ENCODE results near the gene COL1A1.
A peak's percentile ranks its signal among the peaks of the same experiment; 100 is the strongest.

COL1A1 gene

DNA sequence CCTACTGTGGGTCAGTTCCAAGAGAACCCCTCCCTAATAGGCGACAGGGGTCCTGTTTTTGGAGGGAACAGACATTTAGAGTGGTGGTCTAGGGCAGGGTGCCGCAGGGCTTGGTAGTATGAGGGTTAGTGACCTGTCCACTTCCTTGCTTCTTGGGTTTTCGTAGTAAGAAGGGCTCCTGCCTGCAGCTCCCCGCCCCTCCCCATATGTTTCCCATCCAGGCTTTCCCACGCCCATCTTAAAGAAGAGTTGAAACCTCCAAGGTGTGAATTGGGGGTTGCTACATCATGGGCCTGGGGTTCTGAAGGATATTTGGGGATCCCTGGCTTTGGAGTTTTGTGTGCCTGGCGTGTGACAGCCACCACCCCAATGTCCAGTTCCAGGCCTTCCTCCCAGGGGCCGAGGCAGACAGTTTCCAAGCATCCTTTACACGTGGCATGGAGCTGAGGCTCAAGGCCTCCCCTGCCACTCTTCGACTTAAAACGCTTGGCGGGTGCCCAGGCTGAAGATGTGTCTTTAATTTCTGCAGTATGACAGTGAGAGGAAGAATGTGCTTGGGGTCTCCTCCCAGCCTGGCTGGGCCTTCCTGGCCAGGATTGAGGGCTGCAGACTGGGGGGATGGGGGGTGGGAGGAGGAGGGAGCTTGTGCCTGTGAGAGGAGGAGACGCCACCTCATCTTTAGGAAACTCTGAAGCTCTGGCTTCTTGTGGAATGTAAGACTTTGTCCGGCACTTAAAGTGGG lies 2.3 kb upstream of the COL1A1 start:
- H3K27ac ChIP-seq = no peak overlapping the region
- POLR2A ChIA-PET (ENCODE audit: low non-redundant PET) = no interaction called here
- no peak for DNase-seq (ENCODE audit: low spot score)
- TF ChIP-seq, protein P1, sequence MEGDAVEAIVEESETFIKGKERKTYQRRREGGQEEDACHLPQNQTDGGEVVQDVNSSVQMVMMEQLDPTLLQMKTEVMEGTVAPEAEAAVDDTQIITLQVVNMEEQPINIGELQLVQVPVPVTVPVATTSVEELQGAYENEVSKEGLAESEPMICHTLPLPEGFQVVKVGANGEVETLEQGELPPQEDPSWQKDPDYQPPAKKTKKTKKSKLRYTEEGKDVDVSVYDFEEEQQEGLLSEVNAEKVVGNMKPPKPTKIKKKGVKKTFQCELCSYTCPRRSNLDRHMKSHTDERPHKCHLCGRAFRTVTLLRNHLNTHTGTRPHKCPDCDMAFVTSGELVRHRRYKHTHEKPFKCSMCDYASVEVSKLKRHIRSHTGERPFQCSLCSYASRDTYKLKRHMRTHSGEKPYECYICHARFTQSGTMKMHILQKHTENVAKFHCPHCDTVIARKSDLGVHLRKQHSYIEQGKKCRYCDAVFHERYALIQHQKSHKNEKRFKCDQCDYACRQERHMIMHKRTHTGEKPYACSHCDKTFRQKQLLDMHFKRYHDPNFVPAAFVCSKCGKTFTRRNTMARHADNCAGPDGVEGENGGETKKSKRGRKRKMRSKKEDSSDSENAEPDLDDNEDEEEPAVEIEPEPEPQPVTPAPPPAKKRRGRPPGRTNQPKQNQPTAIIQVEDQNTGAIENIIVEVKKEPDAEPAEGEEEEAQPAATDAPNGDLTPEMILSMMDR (conservative IDR thresholded peaks at IDR 0.05; ENCODE audit: low read depth) = no peak
- CTCF ChIA-PET = interaction anchor here (0.6 to 5.7 kb wide), 5 partner anchors 34 to 279 kb away, joined by 3 to 104 read pairs (median 6); no protein-coding TSS in a partner anchor

DNA sequence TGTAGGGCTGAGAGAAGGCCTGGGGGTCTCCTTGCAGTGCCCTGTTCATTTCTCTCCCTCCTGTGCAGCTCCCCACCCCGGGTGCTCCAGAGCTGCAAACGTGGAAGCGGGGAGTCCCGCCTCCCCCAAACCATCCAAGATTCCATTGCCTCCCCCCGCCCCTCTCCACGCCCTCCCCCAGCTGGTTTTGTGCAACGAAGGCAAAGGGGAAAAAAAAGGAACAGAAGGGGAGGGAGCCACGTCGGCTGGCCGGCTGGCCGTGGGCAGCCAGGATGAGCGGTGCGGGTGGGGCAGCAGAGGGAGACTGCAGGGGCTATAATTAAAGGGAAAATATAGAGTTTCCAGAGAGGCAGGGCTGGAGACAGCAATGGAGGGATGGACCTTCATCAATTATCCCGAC lies 1.7 kb upstream of the COL1A1 start:
- H3K27ac ChIP-seq = no peak overlapping the region
- ChIA-PET POLR2A (ENCODE audit: low non-redundant PET) (no interaction called here), CTCF (interaction anchor here (0.6 to 5.7 kb wide), 3 partner anchors 11 to 102 kb away, joined by 3 to 104 read pairs (median 3); no protein-coding TSS in a partner anchor)
- DNase-seq (ENCODE audit: low spot score) = no peak
- TF ChIP-seq, protein P1 (conservative IDR thresholded peaks at IDR 0.05; ENCODE audit: low read depth) = no peak

DNA sequence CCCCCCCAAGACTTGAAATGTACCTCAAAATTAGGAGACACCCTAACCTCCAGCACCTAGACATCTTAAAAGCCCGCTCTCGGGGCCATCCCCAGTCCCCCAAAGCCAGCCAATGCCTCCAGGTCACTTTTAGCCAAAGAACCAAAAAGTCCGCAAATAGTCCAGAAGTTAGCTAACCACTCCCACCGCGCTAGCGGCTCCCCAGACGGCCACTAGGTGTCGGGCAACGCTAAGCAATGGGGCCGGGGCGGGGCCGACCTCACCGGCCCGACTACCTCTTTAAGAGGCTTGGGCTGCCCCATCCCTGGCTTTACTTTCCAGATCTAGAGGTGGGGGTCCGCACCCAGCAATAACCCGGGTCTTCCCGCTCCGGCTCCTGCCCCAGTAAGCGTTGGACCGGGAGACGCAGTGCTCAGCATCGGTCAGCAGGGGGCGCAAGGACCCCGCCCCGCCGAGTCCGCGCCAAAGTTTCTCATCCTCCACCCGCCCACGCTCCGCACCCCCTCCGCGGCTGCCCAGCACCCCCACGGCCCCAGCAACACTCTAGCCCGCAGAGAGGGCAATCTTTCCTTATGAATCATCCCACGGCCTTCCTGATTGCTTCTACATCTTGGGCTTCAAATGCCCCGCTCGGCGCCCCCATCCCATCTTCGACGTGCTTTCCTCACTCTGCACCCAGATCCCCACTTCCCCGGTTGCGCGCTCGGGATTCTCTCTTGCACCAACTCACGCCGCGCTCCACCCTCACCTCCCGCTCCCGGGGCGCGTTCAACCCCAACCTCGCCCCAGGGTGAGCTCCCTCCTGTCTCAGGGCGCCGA lies 765 bp downstream of the COL1A1 start:
- H3K27ac ChIP-seq = peak overlapping the region; percentile 93
- peak; percentile 87 for DNase-seq (ENCODE audit: low spot score)
- TF ChIP-seq, protein P1 (conservative IDR thresholded peaks at IDR 0.05; ENCODE audit: low read depth) = peak; percentile 100
- POLR2A ChIA-PET (ENCODE audit: low non-redundant PET) = interaction anchor here (0.6 to 0.7 kb wide), 2 partner anchors 87 to 88 kb away, joined by 3 to 6 read pairs; no protein-coding TSS in a partner anchor
- CTCF ChIA-PET = interaction anchor here (0.6 to 5.7 kb wide), 38 partner anchors 14 to 301 kb away, joined by 3 to 104 read pairs (median 4); partner anchors contain the start of genes LRRC59, RSAD1 and TMEM92

DNA sequence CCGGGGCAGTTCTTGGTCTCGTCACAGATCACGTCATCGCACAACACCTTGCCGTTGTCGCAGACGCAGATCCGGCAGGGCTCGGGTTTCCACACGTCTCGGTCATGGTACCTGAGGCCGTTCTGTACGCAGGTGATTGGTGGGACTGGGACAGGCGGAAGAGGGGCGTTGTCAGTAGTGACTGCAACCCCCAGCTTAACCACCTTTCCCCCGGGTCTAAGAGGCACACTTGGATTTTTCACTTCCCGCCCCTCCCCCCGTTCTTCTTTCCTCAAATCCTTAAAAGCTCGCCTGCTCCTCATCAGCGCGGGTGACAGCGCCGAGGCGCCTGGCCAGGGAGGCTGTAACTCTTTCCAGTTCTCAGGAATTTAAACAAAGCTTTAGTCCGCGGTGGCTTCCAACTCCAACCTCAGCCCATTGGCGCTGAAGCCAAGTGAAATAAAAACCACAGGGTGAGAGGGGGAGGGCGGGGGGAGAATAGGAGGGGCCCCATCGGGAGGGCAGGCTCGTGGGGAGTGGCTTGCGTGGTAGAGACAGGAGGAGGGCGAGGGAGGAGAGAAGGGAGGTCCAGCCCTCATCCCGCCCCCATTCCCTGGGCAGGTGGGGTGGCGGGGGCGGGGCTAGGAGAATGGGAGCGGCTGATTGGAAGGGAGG lies 1.5 kb downstream of the COL1A1 start:
- H3K27ac ChIP-seq = peak overlapping the region; percentile 93
- POLR2A ChIA-PET (ENCODE audit: low non-redundant PET) = interaction anchor here (0.6 to 0.7 kb wide), 5 partner anchors 72 to 144 kb away, joined by 3 to 6 read pairs (median 5); no protein-coding TSS in a partner anchor
- peak; percentile 99 for DNase-seq (ENCODE audit: low spot score)
- CTCF ChIA-PET = interaction anchor here (0.6 to 5.7 kb wide), 33 partner anchors 13 to 302 kb away, joined by 3 to 104 read pairs (median 4); partner anchors contain the start of genes LRRC59, RSAD1 and TMEM92
- TF ChIP-seq, protein P1 (conservative IDR thresholded peaks at IDR 0.05; ENCODE audit: low read depth) = no peak

DNA sequence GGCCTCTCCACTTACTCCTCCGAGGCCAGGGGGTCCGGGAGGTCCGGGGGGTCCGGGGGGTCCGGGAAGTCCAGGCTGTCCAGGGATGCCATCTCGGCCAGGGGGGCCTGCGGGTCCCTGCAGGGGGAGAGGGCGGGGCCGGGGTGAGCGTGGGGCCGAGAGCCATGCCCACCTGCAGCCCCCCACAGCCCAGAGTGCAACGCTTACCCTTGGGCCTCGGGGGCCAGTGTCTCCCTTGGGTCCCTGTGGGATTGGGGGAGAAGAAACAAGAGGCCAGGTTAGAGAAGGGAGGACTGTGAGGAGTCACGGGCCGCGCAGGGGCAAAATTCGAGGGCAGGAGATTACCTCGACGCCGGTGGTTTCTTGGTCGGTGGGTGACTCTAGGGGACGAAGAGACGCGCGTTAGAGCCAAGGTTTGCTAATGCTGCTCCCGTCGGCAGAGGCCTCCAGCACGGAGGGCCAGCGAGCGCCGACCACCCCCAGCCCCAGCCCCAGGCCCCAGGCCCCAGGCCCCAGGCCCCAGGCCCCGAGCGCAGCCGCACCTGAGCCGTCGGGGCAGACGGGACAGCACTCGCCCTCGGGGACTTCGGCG lies 2.1 kb downstream of the COL1A1 start:
- POLR2A ChIA-PET (ENCODE audit: low non-redundant PET) = interaction anchor here (0.6 kb wide), 3 partner anchors 73 to 145 kb away, joined by 4 to 6 read pairs (median 5); no protein-coding TSS in a partner anchor
- peak overlapping the region; percentile 93 for H3K27ac ChIP-seq
- DNase-seq (ENCODE audit: low spot score) = no peak
- TF ChIP-seq, protein P1 (conservative IDR thresholded peaks at IDR 0.05; ENCODE audit: low read depth) = no peak
- CTCF ChIA-PET = interaction anchor here (0.6 to 5.7 kb wide), 13 partner anchors 12 to 282 kb away, joined by 3 to 104 read pairs (median 5); partner anchors contain the start of gene TMEM92

Data from RWPE1 (cell line).